ENCODE measurements around the gene MTHFD2.
A peak's percentile ranks its signal among the peaks of the same experiment; 100 is the strongest.

MTHFD2 gene

DNA sequence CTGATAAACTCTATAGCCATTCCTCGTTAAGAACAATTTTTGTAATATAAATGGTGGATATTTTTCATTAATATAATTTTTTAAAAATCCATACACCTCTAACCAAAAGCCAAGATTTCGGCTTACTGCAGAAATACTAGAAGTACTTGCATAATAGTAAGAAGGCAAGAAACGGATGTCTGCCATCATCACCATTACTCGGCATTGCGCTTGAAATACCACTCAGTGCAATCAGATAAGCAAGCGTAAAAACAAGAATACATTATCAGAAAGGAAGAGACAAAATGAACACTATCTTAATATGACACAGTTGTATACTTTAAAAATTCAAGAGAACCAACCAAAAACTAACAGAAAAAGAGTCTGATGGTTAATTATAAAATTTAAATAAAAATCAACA, 35.5 kb upstream of the MTHFD2 start:
- Mint-ChIP-seq H3K4me3 (no peak overlapping the region), H3K9me3 (peaks cover 6% of the 10 kb centered on the region), H3K4me1 (no peaks in the 10 kb centered on the region), H3K27me3 (ENCODE audit: low read depth, poor library complexity) (no peaks in the 10 kb centered on the region), H3K27ac (no peak overlapping the region), H3K36me3 (ENCODE audit: low read depth) (peaks cover 88% of the 10 kb centered on the region)
- TF ChIP-seq, protein P1, sequence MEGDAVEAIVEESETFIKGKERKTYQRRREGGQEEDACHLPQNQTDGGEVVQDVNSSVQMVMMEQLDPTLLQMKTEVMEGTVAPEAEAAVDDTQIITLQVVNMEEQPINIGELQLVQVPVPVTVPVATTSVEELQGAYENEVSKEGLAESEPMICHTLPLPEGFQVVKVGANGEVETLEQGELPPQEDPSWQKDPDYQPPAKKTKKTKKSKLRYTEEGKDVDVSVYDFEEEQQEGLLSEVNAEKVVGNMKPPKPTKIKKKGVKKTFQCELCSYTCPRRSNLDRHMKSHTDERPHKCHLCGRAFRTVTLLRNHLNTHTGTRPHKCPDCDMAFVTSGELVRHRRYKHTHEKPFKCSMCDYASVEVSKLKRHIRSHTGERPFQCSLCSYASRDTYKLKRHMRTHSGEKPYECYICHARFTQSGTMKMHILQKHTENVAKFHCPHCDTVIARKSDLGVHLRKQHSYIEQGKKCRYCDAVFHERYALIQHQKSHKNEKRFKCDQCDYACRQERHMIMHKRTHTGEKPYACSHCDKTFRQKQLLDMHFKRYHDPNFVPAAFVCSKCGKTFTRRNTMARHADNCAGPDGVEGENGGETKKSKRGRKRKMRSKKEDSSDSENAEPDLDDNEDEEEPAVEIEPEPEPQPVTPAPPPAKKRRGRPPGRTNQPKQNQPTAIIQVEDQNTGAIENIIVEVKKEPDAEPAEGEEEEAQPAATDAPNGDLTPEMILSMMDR (IDR thresholded peaks at IDR 0.05), result no peak
- no peak for DNase-seq

DNA sequence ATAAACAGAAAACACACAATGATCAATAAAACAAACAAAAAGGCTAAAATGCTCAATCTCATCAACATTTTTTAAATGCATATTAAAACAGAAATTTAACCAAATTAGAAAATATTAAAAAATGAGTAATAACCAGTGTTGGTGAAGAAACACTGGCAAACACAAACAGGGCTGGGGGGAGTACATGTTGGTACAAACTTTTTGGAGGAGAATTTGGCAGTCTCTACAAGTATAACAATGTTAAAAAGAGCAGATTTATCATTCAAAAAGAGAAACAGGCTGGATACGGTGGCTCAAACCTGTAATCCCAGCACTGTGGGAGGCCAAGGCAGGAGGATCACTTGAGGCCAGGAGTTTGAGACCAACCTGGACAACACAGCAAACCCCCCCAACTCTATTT, 33.7 kb upstream of the MTHFD2 start:
- H3K4me1 Mint-ChIP-seq, result no peaks in the 10 kb centered on the region
- H3K4me3 Mint-ChIP-seq, result no peak overlapping the region
- no peak for DNase-seq
- no peaks in the 10 kb centered on the region for H3K27me3 Mint-ChIP-seq (ENCODE audit: low read depth, poor library complexity)
- H3K36me3 Mint-ChIP-seq (ENCODE audit: low read depth), result peaks cover 84% of the 10 kb centered on the region
- TF ChIP-seq, protein P1 (IDR thresholded peaks at IDR 0.05), result no peak
- H3K27ac Mint-ChIP-seq, result no peak overlapping the region
- peaks cover 6% of the 10 kb centered on the region for H3K9me3 Mint-ChIP-seq

DNA sequence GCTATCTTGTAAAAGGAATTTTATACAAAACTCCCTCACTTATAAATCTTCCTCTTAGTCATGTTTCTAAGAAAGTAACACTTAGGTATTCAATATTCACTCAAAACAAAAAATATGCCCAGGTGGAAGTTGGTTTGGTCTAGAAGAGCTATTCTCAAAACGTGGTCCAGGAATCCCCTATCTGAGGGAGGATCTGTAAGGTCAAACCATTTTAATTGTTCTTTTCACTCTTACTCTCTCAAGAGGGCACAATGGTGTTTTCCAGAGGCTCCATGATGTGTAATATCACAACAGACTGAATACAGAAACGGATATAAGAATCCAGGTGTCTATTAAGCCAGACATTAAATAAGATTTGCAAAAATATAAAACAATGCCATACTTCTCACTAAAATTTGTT, 29.7 kb upstream of the MTHFD2 start:
- TF ChIP-seq, protein P1 (IDR thresholded peaks at IDR 0.05), result no peak
- no peak overlapping the region for H3K4me3 Mint-ChIP-seq
- H3K4me1 Mint-ChIP-seq, result no peaks in the 10 kb centered on the region
- no peaks in the 10 kb centered on the region for H3K27me3 Mint-ChIP-seq (ENCODE audit: low read depth, poor library complexity)
- peaks cover 11% of the 10 kb centered on the region for H3K9me3 Mint-ChIP-seq
- no peak for DNase-seq
- H3K36me3 Mint-ChIP-seq (ENCODE audit: low read depth), result peaks cover 85% of the 10 kb centered on the region
- no peak overlapping the region for H3K27ac Mint-ChIP-seq

DNA sequence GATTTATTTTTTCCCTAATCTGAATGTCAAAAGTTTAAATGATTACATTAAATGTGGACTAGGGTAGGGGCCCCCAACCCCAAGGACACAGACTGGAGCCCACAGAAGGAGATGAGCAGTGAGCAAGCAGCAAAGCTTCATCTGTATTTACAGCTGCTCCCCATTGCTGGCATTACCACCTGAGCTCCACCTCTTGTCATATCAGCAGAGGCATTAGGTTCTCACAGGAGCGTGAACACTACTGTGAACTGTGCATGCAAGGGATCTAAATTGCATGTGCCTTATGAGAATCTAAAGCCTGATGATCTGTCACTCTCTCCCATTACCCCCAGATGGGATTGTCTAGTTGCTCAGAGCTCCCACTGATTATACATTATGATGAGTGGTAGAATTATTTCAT, 23.5 kb upstream of the MTHFD2 start:
- no peak for DNase-seq
- H3K4me1 Mint-ChIP-seq, result peaks cover 8% of the 10 kb centered on the region
- H3K36me3 Mint-ChIP-seq (ENCODE audit: low read depth), result peaks cover 64% of the 10 kb centered on the region
- no peak overlapping the region for H3K4me3 Mint-ChIP-seq
- H3K9me3 Mint-ChIP-seq, result peaks cover 40% of the 10 kb centered on the region
- H3K27me3 Mint-ChIP-seq (ENCODE audit: low read depth, poor library complexity), result no peaks in the 10 kb centered on the region
- H3K27ac Mint-ChIP-seq, result no peak overlapping the region
- TF ChIP-seq, protein P1 (IDR thresholded peaks at IDR 0.05), result no peak

DNA sequence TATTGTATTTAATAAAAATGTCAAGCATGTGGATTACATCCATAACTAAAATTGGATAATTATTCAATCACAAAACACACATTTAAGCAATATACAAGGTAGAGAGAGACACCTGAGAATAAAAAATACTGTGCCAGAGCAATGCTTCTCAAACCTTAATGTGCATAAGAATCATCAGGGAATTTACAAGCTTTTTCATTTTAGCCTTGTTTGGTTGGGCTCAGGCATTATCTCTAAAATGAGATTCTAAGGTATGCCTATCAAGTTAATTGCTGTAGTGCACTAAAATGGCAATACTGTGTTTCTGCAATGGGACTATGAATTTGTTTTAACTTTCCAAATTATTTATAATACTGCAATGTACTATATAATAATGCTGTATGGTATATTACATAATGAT, 20.7 kb upstream of the MTHFD2 start:
- Mint-ChIP-seq H3K27ac (peak overlapping the region; percentile 98), H3K4me3 (peak overlapping the region; percentile 93), H3K27me3 (ENCODE audit: low read depth, poor library complexity) (no peaks in the 10 kb centered on the region), H3K4me1 (peaks cover 17% of the 10 kb centered on the region), H3K36me3 (ENCODE audit: low read depth) (peaks cover 38% of the 10 kb centered on the region), H3K9me3 (peaks cover 40% of the 10 kb centered on the region)
- no peak for DNase-seq
- TF ChIP-seq, protein P1 (IDR thresholded peaks at IDR 0.05), result no peak

- Mint-ChIP-seq H3K36me3 (ENCODE audit: low read depth) (peaks cover 33% of the 10 kb centered on the region), H3K4me1 (peaks cover 17% of the 10 kb centered on the region), H3K4me3 (peak within 1 kb of the TSS; percentile 93), H3K9me3 (peaks cover 36% of the 10 kb centered on the region), H3K27ac (peak within 1 kb of the TSS; percentile 98), H3K27me3 (ENCODE audit: low read depth, poor library complexity) (no peaks in the 10 kb centered on the region)
- peak; percentile 97 for DNase-seq
- TF ChIP-seq, protein P1 (IDR thresholded peaks at IDR 0.05), result no peak
Measured at GRCh38 chr2:74178211-74179062, 20.0 kb upstream of the MTHFD2 start, which contains the start of gene MOB1A. MOB1A (minus strand) TSS chr2:74178879; CDS start chr2:74178674, 205 bp downstream.

All from nephron progenitor cell (in vitro differentiated cells).